Measurements from ENCODE around the gene ADAMTS2. TPM values are rescaled to one million over a fixed set of nuclear protein-coding genes. Genes with fewer than 3 reads are reported as not detected.
"Not testable (repeated sequence)": the region's sequence is repeated elsewhere in the genome, so short reads cannot be mapped to it uniquely, and the experiment has no call there.

ADAMTS2 gene
- total and polyA plus RNA-seq, 2 donors from 2014 or later, result 2.0 to 13.6 TPM

GRCh38 chr5:179325296-179326031 lies 19.8 kb downstream of the ADAMTS2 start:
- Histone ChIP-seq H3K9ac (ENCODE audit: low read length in 3 of 3) (no peak overlapping the region), H3K36me3 (ENCODE audit: control insufficient read depth in 2 of 3, insufficient read depth in 3 of 3, low read length in 3 of 3) (no peaks in the 10 kb centered on the region), H3K4me1 (ENCODE audit: control insufficient read depth in 2 of 3, insufficient read depth in 2 of 3, low read depth in 1 of 3, low read length in 3 of 3) (no peaks in the 10 kb centered on the region), H3K27ac (ENCODE audit: low read depth in 2 of 2, low read length in 2 of 2) (no peak overlapping the region), H3K27me3 (ENCODE audit: control insufficient read depth, insufficient read depth, low read length) (no peaks in the 10 kb centered on the region), H3K9me3 (ENCODE audit: control insufficient read depth in 2 of 3, insufficient read depth in 1 of 3, low read length in 3 of 3) (no peaks in the 10 kb centered on the region), H3K4me3 (ENCODE audit: low read length in 3 of 3) (no peak overlapping the region)
- DNase-seq, result peak in 1 of 5 donors; percentile 68
- no peak for TF ChIP-seq CTCF (IDR thresholded peaks at IDR 0.05; ENCODE audit: borderline replicate concordance, extremely low read depth, insufficient read depth)
- intact Hi-C loops (cut with DNase I), result no loop called here
- no peak for FAIRE-seq

- no peaks in the 10 kb centered on the region for H3K36me3 ChIP-seq (ENCODE audit: control insufficient read depth in 2 of 3, insufficient read depth in 3 of 3, low read length in 3 of 3)
- DNase-seq, result peak in 1 of 5 donors; percentile 10
- intact Hi-C loops (cut with DNase I), result no loop called here
- H3K4me3 ChIP-seq (ENCODE audit: low read length in 3 of 3), result no peak overlapping the region
- no peak overlapping the region for H3K27ac ChIP-seq (ENCODE audit: low read depth in 2 of 2, low read length in 2 of 2)
- no peaks in the 10 kb centered on the region for H3K9me3 ChIP-seq (ENCODE audit: control insufficient read depth in 2 of 3, insufficient read depth in 1 of 3, low read length in 3 of 3)
- FAIRE-seq, result no peak
- no peak overlapping the region for H3K9ac ChIP-seq (ENCODE audit: low read length in 3 of 3)
- TF ChIP-seq CTCF (IDR thresholded peaks at IDR 0.05; ENCODE audit: borderline replicate concordance, extremely low read depth, insufficient read depth), result no peak
- H3K4me1 ChIP-seq (ENCODE audit: control insufficient read depth in 2 of 3, insufficient read depth in 2 of 3, low read depth in 1 of 3, low read length in 3 of 3), result no peaks in the 10 kb centered on the region
- H3K27me3 ChIP-seq (ENCODE audit: control insufficient read depth, insufficient read depth, low read length), result no peaks in the 10 kb centered on the region
These were observed 20.4 kb downstream of the ADAMTS2 start for GRCh38 chr5:179324760-179325295.

GRCh38 chr5:179324316-179324715 lies 20.9 kb downstream of the ADAMTS2 start:
- not testable (repeated sequence) for FAIRE-seq; H3K27ac ChIP-seq (ENCODE audit: low read depth in 2 of 2, low read length in 2 of 2)

GRCh38 chr5:179323026-179323870 lies 22.0 kb downstream of the ADAMTS2 start:
- H3K9ac ChIP-seq (ENCODE audit: low read length in 3 of 3), result no peak overlapping the region
- no peaks in the 10 kb centered on the region for H3K9me3 ChIP-seq (ENCODE audit: control insufficient read depth in 2 of 3, insufficient read depth in 1 of 3, low read length in 3 of 3)
- no peak overlapping the region for H3K4me3 ChIP-seq (ENCODE audit: low read length in 3 of 3)
- no peaks in the 10 kb centered on the region for H3K36me3 ChIP-seq (ENCODE audit: control insufficient read depth in 2 of 3, insufficient read depth in 3 of 3, low read length in 3 of 3)
- intact Hi-C loops (cut with DNase I), result no loop called here
- TF ChIP-seq CTCF (IDR thresholded peaks at IDR 0.05; ENCODE audit: borderline replicate concordance, extremely low read depth, insufficient read depth), result no peak
- H3K27me3 ChIP-seq (ENCODE audit: control insufficient read depth, insufficient read depth, low read length), result no peaks in the 10 kb centered on the region
- H3K4me1 ChIP-seq (ENCODE audit: control insufficient read depth in 2 of 3, insufficient read depth in 2 of 3, low read depth in 1 of 3, low read length in 3 of 3), result peaks cover 0 to 2% (median 0%) of the 10 kb centered on the region in 3 donors
- FAIRE-seq, result no peak
- DNase-seq, result peak in 2 of 5 donors; percentile 22 to 36
- no peak overlapping the region for H3K27ac ChIP-seq (ENCODE audit: low read depth in 2 of 2, low read length in 2 of 2)

More at GRCh38 chr5:179324316-179324715, 20.9 kb downstream of the ADAMTS2 start:
- H3K4me1 ChIP-seq (ENCODE audit: control insufficient read depth in 2 of 3, insufficient read depth in 2 of 3, low read depth in 1 of 3, low read length in 3 of 3); H3K4me3 ChIP-seq (ENCODE audit: low read length in 3 of 3); intact Hi-C loops (cut with DNase I); H3K36me3 ChIP-seq (ENCODE audit: control insufficient read depth in 2 of 3, insufficient read depth in 3 of 3, low read length in 3 of 3); H3K9ac ChIP-seq (ENCODE audit: low read length in 3 of 3); H3K27me3 ChIP-seq (ENCODE audit: control insufficient read depth, insufficient read depth, low read length); H3K9me3 ChIP-seq (ENCODE audit: control insufficient read depth in 2 of 3, insufficient read depth in 1 of 3, low read length in 3 of 3): not testable (repeated sequence)
- peak in 1 of 5 donors; percentile 22 for DNase-seq

Measured in kidney (tissue), 14 donors.